Stimulated activated memory B cell treated with anti-CD40 and anti-IgM and Interleukin-4, amounts not matched to agents 10 μg/mL and 1 μg/mL and 100 μg/mL, for 72 hours (primary cell): ENCODE data around the gene TSC1.
A peak's percentile ranks its signal among the peaks of the same experiment; 100 is the strongest.

Experiments used
- ATAC-seq: fragments of 150-1000 bp; cut with Tn5 transposase; 2 replicates; pipeline ENCODE4 v1.10.0; 2021
- H3K27ac Mint-ChIP-seq: one replicate; pipeline ENCODE4 v1.8.0; 2022; ENCODE audit warnings: mild to moderate bottlenecking, mixed read lengths
- H3K27me3 Mint-ChIP-seq: one replicate; pipeline ENCODE4 v1.8.0; 2022; ENCODE audit warnings: mixed read lengths
- H3K36me3 Mint-ChIP-seq: one replicate; pipeline ENCODE4 v1.8.0; 2022; ENCODE audit warnings: mixed read lengths
- H3K4me1 Mint-ChIP-seq: one replicate; pipeline ENCODE4 v1.8.0; 2022; ENCODE audit warnings: mixed read lengths
- H3K4me3 Mint-ChIP-seq: one replicate; pipeline ENCODE4 v1.8.0; 2022; ENCODE audit warnings: mild to moderate bottlenecking, moderate library complexity, mixed read lengths
- H3K9me3 Mint-ChIP-seq: one replicate; pipeline ENCODE4 v1.8.0; 2022; ENCODE audit warnings: mixed read lengths

Gene TSC1

GRCh38 chr9:132955123-132955522 lies 10.7 kb upstream of the TSC1 start:
- Mint-ChIP-seq H3K4me1 (no peaks in the 10 kb centered on the region), H3K36me3 (no peaks in the 10 kb centered on the region), H3K27me3 (peaks cover 19% of the 10 kb centered on the region), H3K9me3 (peaks cover 22% of the 10 kb centered on the region), H3K4me3 (no peak overlapping the region), H3K27ac (no peak overlapping the region)
- ATAC-seq: no peak

- H3K27ac Mint-ChIP-seq: no peak overlapping the region
Measured at GRCh38 chr9:132949709-132950108, 5.3 kb upstream of the TSC1 start.

GRCh38 chr9:132948482-132949050 lies 4.2 kb upstream of the TSC1 start:
- H3K27ac Mint-ChIP-seq: no peak overlapping the region
- H3K4me1 Mint-ChIP-seq: peaks cover 19% of the 10 kb centered on the region
- no peak overlapping the region for H3K4me3 Mint-ChIP-seq
- H3K27me3 Mint-ChIP-seq: no peaks in the 10 kb centered on the region
- ATAC-seq: no peak
- H3K9me3 Mint-ChIP-seq: no peaks in the 10 kb centered on the region
- H3K36me3 Mint-ChIP-seq: no peaks in the 10 kb centered on the region

More at GRCh38 chr9:132949709-132950108, 5.3 kb upstream of the TSC1 start:
- H3K36me3 Mint-ChIP-seq: no peaks in the 10 kb centered on the region
- H3K4me3 Mint-ChIP-seq: no peak overlapping the region
- no peak for ATAC-seq
- no peaks in the 10 kb centered on the region for H3K9me3 Mint-ChIP-seq
- H3K4me1 Mint-ChIP-seq: peaks cover 9% of the 10 kb centered on the region
- H3K27me3 Mint-ChIP-seq: no peaks in the 10 kb centered on the region

- ATAC-seq: no peak
- H3K4me3 Mint-ChIP-seq: no peak overlapping the region
- no peak overlapping the region for H3K27ac Mint-ChIP-seq
- no peaks in the 10 kb centered on the region for H3K27me3 Mint-ChIP-seq
- peaks cover 27% of the 10 kb centered on the region for H3K4me1 Mint-ChIP-seq
- no peaks in the 10 kb centered on the region for H3K36me3 Mint-ChIP-seq
- no peaks in the 10 kb centered on the region for H3K9me3 Mint-ChIP-seq
Measured at GRCh38 chr9:132947756-132948155, 3.3 kb upstream of the TSC1 start.

- Mint-ChIP-seq H3K4me1 (peaks cover 37% of the 10 kb centered on the region), H3K27me3 (no peaks in the 10 kb centered on the region), H3K4me3 (no peak overlapping the region), H3K27ac (no peak overlapping the region), H3K36me3 (no peaks in the 10 kb centered on the region), H3K9me3 (no peaks in the 10 kb centered on the region)
- no peak for ATAC-seq
Measured at GRCh38 chr9:132946631-132947295, 2.3 kb upstream of the TSC1 start.

GRCh38 chr9:132946211-132946610 lies 1.8 kb upstream of the TSC1 start:
- Mint-ChIP-seq H3K27ac (no peak overlapping the region), H3K9me3 (no peaks in the 10 kb centered on the region), H3K4me1 (peaks cover 41% of the 10 kb centered on the region), H3K27me3 (no peaks in the 10 kb centered on the region), H3K4me3 (no peak overlapping the region), H3K36me3 (no peaks in the 10 kb centered on the region)
- ATAC-seq: no peak

- peak overlapping the region; percentile 100 for H3K4me3 Mint-ChIP-seq
- no peaks in the 10 kb centered on the region for H3K27me3 Mint-ChIP-seq
- peak overlapping the region; percentile 99 for H3K27ac Mint-ChIP-seq
- no peaks in the 10 kb centered on the region for H3K36me3 Mint-ChIP-seq
- ATAC-seq: no peak
- H3K4me1 Mint-ChIP-seq: peaks cover 41% of the 10 kb centered on the region
- no peaks in the 10 kb centered on the region for H3K9me3 Mint-ChIP-seq
Measured at GRCh38 chr9:132945186-132946130, 1.0 kb upstream of the TSC1 start.

GRCh38 chr9:132943651-132944293 lies 644 bp downstream of the TSC1 start:
- H3K27ac Mint-ChIP-seq: peak overlapping the region; percentile 99
- no peaks in the 10 kb centered on the region for H3K36me3 Mint-ChIP-seq
- no peaks in the 10 kb centered on the region for H3K27me3 Mint-ChIP-seq
- no peaks in the 10 kb centered on the region for H3K9me3 Mint-ChIP-seq
- peak; percentile 3 for ATAC-seq
- peaks cover 41% of the 10 kb centered on the region for H3K4me1 Mint-ChIP-seq
- peak overlapping the region; percentile 100 for H3K4me3 Mint-ChIP-seq

GRCh38 chr9:132942541-132943182 lies 1.8 kb downstream of the TSC1 start:
- H3K27ac Mint-ChIP-seq: no peak overlapping the region
- no peaks in the 10 kb centered on the region for H3K27me3 Mint-ChIP-seq
- H3K4me1 Mint-ChIP-seq: peaks cover 41% of the 10 kb centered on the region
- H3K4me3 Mint-ChIP-seq: no peak overlapping the region
- no peaks in the 10 kb centered on the region for H3K36me3 Mint-ChIP-seq
- no peaks in the 10 kb centered on the region for H3K9me3 Mint-ChIP-seq
- ATAC-seq: no peak

GRCh38 chr9:132939169-132939568 lies 5.2 kb downstream of the TSC1 start:
- ATAC-seq: no peak
- no peak overlapping the region for H3K27ac Mint-ChIP-seq
- peaks cover 34% of the 10 kb centered on the region for H3K4me1 Mint-ChIP-seq
- no peaks in the 10 kb centered on the region for H3K27me3 Mint-ChIP-seq
- H3K9me3 Mint-ChIP-seq: no peaks in the 10 kb centered on the region
- H3K36me3 Mint-ChIP-seq: peaks cover 7% of the 10 kb centered on the region
- H3K4me3 Mint-ChIP-seq: no peak overlapping the region

GRCh38 chr9:132937463-132937901 lies 6.9 kb downstream of the TSC1 start:
- peaks cover 18% of the 10 kb centered on the region for H3K36me3 Mint-ChIP-seq
- no peak for ATAC-seq
- no peaks in the 10 kb centered on the region for H3K9me3 Mint-ChIP-seq

GRCh38 chr9:132935026-132935425 lies 9.4 kb downstream of the TSC1 start:
- no peak overlapping the region for H3K4me3 Mint-ChIP-seq
- H3K4me1 Mint-ChIP-seq: peaks cover 18% of the 10 kb centered on the region
- no peak for ATAC-seq
- H3K36me3 Mint-ChIP-seq: peaks cover 30% of the 10 kb centered on the region
- H3K27ac Mint-ChIP-seq: no peak overlapping the region
- H3K27me3 Mint-ChIP-seq: no peaks in the 10 kb centered on the region
- H3K9me3 Mint-ChIP-seq: no peaks in the 10 kb centered on the region

More at GRCh38 chr9:132937463-132937901, 6.9 kb downstream of the TSC1 start:
- Mint-ChIP-seq H3K4me1 (peaks cover 22% of the 10 kb centered on the region), H3K4me3 (no peak overlapping the region), H3K27me3 (no peaks in the 10 kb centered on the region), H3K27ac (no peak overlapping the region)

- H3K9me3 Mint-ChIP-seq: no peaks in the 10 kb centered on the region
- no peak overlapping the region for H3K27ac Mint-ChIP-seq
- H3K4me1 Mint-ChIP-seq: peaks cover 18% of the 10 kb centered on the region
- ATAC-seq: no peak
- no peaks in the 10 kb centered on the region for H3K27me3 Mint-ChIP-seq
- H3K36me3 Mint-ChIP-seq: peaks cover 50% of the 10 kb centered on the region
- H3K4me3 Mint-ChIP-seq: no peak overlapping the region
Measured at GRCh38 chr9:132931178-132931735, 13.2 kb downstream of the TSC1 start.

GRCh38 chr9:132927704-132928103 lies 16.7 kb downstream of the TSC1 start:
- H3K9me3 Mint-ChIP-seq: no peaks in the 10 kb centered on the region
- H3K36me3 Mint-ChIP-seq: peaks cover 49% of the 10 kb centered on the region
- ATAC-seq: no peak
- no peak overlapping the region for H3K4me3 Mint-ChIP-seq
- H3K4me1 Mint-ChIP-seq: peaks cover 9% of the 10 kb centered on the region
- no peak overlapping the region for H3K27ac Mint-ChIP-seq
- no peaks in the 10 kb centered on the region for H3K27me3 Mint-ChIP-seq
